Mesenchymal stem cell (in vitro differentiated cells and primary cell): Measurements from ENCODE around the gene RMC1.

Experiments
- DNase-seq: peaks from one replicate; pipeline ENCODE4 v3.0.0-alpha.2; 2013
- H2AFZ ChIP-seq: one replicate; pipeline ENCODE4 v1.6.1; 2013; ENCODE audit warnings: low read depth, mild to moderate bottlenecking, control low read depth, inconsistent platforms, low read length, moderate library complexity
- H2AK5ac ChIP-seq: 2 replicates; pipeline ENCODE4 v1.6.1; 2013; ENCODE audit warnings: low read length, moderate library complexity, mild to moderate bottlenecking, inconsistent platforms; ENCODE audit not compliant: severe bottlenecking
- H2BK120ac ChIP-seq: one replicate; pipeline ENCODE4 v1.6.1; 2013; ENCODE audit warnings: low read depth, mild to moderate bottlenecking, inconsistent platforms, low read length, moderate library complexity
- H2BK12ac ChIP-seq, 2 experiments: one replicate each; pipeline ENCODE4 v1.6.1; 2013; ENCODE audit warnings: inconsistent platforms in 2 of 2, low read length in 2 of 2, mild to moderate bottlenecking in 2 of 2, moderate library complexity in 2 of 2, control low read depth in 1 of 2
- H2BK15ac ChIP-seq: one replicate; pipeline ENCODE4 v1.6.1; 2013; ENCODE audit warnings: mild to moderate bottlenecking, low read depth, inconsistent platforms; ENCODE audit not compliant: poor library complexity, severe bottlenecking
- H2BK5ac ChIP-seq: 2 replicates; pipeline ENCODE4 v1.6.1; 2013; ENCODE audit warnings: low read depth, mild to moderate bottlenecking, low read length, control low read depth, inconsistent platforms; ENCODE audit not compliant: poor library complexity, severe bottlenecking
- H3K14ac ChIP-seq, 2 experiments: one replicate each; pipeline ENCODE4 v1.6.1; 2013; ENCODE audit warnings: inconsistent platforms in 2 of 2, low read length in 2 of 2, control low read depth in 1 of 2, mild to moderate bottlenecking in 1 of 2, moderate library complexity in 1 of 2
- H3K18ac ChIP-seq, 2 experiments: one replicate each; pipeline ENCODE4 v1.6.1; 2013; ENCODE audit warnings: inconsistent platforms in 2 of 2, low read length in 2 of 2, control low read depth in 1 of 2, low read depth in 1 of 2, mild to moderate bottlenecking in 1 of 2
- H3K23ac ChIP-seq, 2 experiments: one replicate each; pipeline ENCODE4 v1.6.1; 2013; ENCODE audit warnings: inconsistent platforms in 2 of 2, low read length in 2 of 2, mild to moderate bottlenecking in 2 of 2, moderate library complexity in 2 of 2, control low read depth in 1 of 2
- H3K27ac ChIP-seq: 2 replicates; pipeline ENCODE4 v1.5.1; 2013; ENCODE audit warnings: mild to moderate bottlenecking, moderate library complexity, low read length, control low read depth, inconsistent platforms; ENCODE audit not compliant: poor library complexity, severe bottlenecking
- H3K27me3 ChIP-seq, 2 experiments: 2 replicates each; pipeline versions ENCODE4 v1.6.1 to v1.7.0; 2013; ENCODE audit warnings: low read length in 2 of 2, mild to moderate bottlenecking in 2 of 2, moderate library complexity in 2 of 2, control low read depth in 1 of 2, inconsistent platforms in 1 of 2; ENCODE audit not compliant: control insufficient read depth in 1 of 2, insufficient read depth in 1 of 2
- H3K36me3 ChIP-seq, 2 experiments: 2 replicates each; pipeline versions ENCODE4 v1.6.1 to v1.7.0; 2013; ENCODE audit warnings: low read length in 2 of 2, control low read depth in 1 of 2, inconsistent platforms in 1 of 2, low read depth in 1 of 2, mild to moderate bottlenecking in 1 of 2; ENCODE audit not compliant: insufficient read depth in 2 of 2, control insufficient read depth in 1 of 2
- H3K4ac ChIP-seq, 2 experiments: one replicate each; pipeline ENCODE4 v1.6.1; 2013; ENCODE audit warnings: inconsistent platforms in 2 of 2, low read length in 2 of 2, mild to moderate bottlenecking in 2 of 2, moderate library complexity in 2 of 2, control low read depth in 1 of 2, low read depth in 1 of 2
- H3K4me1 ChIP-seq: 2 replicates; pipeline ENCODE4 v1.6.1; 2013; ENCODE audit warnings: low read depth, low read length, control low read depth; ENCODE audit not compliant: control insufficient read depth, insufficient read depth
- H3K4me2 ChIP-seq: 2 replicates; pipeline ENCODE4 v1.6.1; 2013; ENCODE audit warnings: low read length, mild to moderate bottlenecking, inconsistent platforms; ENCODE audit not compliant: poor library complexity, severe bottlenecking
- H3K4me3 ChIP-seq, 2 experiments: 2 replicates each; pipeline versions ENCODE4 v1.5.1 to v1.7.0; 2013; ENCODE audit warnings: low read length in 2 of 2, mild to moderate bottlenecking in 2 of 2, control low read depth in 1 of 2, low read depth in 1 of 2; ENCODE audit not compliant: insufficient read depth in 1 of 2
- H3K79me1 ChIP-seq: replicated peaks from 2 replicates; pipeline ENCODE4 v1.6.1; 2013; ENCODE audit warnings: mild to moderate bottlenecking, control low read depth, low read length, inconsistent platforms; ENCODE audit not compliant: poor library complexity, severe bottlenecking
- H3K9ac ChIP-seq: 2 replicates; pipeline ENCODE4 v1.7.0; 2013; ENCODE audit warnings: mild to moderate bottlenecking, low read length, moderate library complexity
- H3K9me3 ChIP-seq: 2 replicates; pipeline ENCODE4 v1.7.0; 2013; ENCODE audit warnings: mild to moderate bottlenecking, low read length; ENCODE audit not compliant: control insufficient read depth
- H4K8ac ChIP-seq: one replicate; pipeline ENCODE4 v1.6.1; 2013; ENCODE audit warnings: inconsistent platforms, mild to moderate bottlenecking, low read length, moderate library complexity
- H4K91ac ChIP-seq: one replicate; pipeline ENCODE4 v1.6.1; 2013; ENCODE audit warnings: mild to moderate bottlenecking, low read length, inconsistent platforms
- WGBS: methylation state at CpG from one replicate; pipeline ENCODE4 v1.1.7; 2013; ENCODE audit warnings: mixed read lengths; 5-methylcytosine and 5-hydroxymethylcytosine counted together

The RMC1 gene

GRCh38 chr18:23521907-23522306, 18.6 kb downstream of the RMC1 start:
- no peak overlapping the region for H3K23ac ChIP-seq
- H3K4ac ChIP-seq = no peak overlapping the region
- no peak overlapping the region for H2AFZ ChIP-seq
- peaks cover 18% of the 10 kb centered on the region for H3K79me1 ChIP-seq
- no peak overlapping the region for H2BK5ac ChIP-seq
- peaks cover 58 to 91% of the 10 kb centered on the region in 2 experiments for H3K36me3 ChIP-seq
- H2BK12ac ChIP-seq = no peak overlapping the region
- no peak overlapping the region for H2BK120ac ChIP-seq
- no peak for DNase-seq
- H3K18ac ChIP-seq = no peak overlapping the region
- no peak overlapping the region for H4K8ac ChIP-seq
- H3K4me1 ChIP-seq = peaks cover 12% of the 10 kb centered on the region
- no peaks in the 10 kb centered on the region for H3K9me3 ChIP-seq
- H3K27ac ChIP-seq = no peak overlapping the region
- no peak overlapping the region for H3K14ac ChIP-seq
- 94% methylated on average over 6 of the region's 7 CpGs for WGBS
- H4K91ac ChIP-seq = no peak overlapping the region
- H3K27me3 ChIP-seq = no peaks in the 10 kb centered on the region
- H2BK15ac ChIP-seq = no peak overlapping the region
- H3K4me2 ChIP-seq = no peak overlapping the region
- no peak overlapping the region for H2AK5ac ChIP-seq
- H3K4me3 ChIP-seq = no peak overlapping the region
- no peak overlapping the region for H3K9ac ChIP-seq

GRCh38 chr18:23523429-23524212, 20.3 kb downstream of the RMC1 start:
- 84% methylated on average over 12 of the region's 12 CpGs for WGBS
- DNase-seq = peak; percentile 59
- peaks cover 16% of the 10 kb centered on the region for H3K4me1 ChIP-seq
- no peaks in the 10 kb centered on the region for H3K9me3 ChIP-seq
- H4K91ac ChIP-seq = no peak overlapping the region
- H3K4me2 ChIP-seq = no peak overlapping the region
- H3K9ac ChIP-seq = no peak overlapping the region
- H2BK5ac ChIP-seq = no peak overlapping the region
- no peak overlapping the region for H3K4me3 ChIP-seq
- H2AK5ac ChIP-seq = no peak overlapping the region
- peak overlapping the region; percentile 9 for H3K27ac ChIP-seq
- no peak overlapping the region for H3K23ac ChIP-seq
- no peak overlapping the region for H3K18ac ChIP-seq
- no peak overlapping the region for H2BK15ac ChIP-seq
- peaks cover 17% of the 10 kb centered on the region for H3K79me1 ChIP-seq
- H2BK12ac ChIP-seq = no peak overlapping the region
- H3K14ac ChIP-seq = no peak overlapping the region
- no peak overlapping the region for H2AFZ ChIP-seq
- no peak overlapping the region for H3K4ac ChIP-seq
- no peak overlapping the region for H2BK120ac ChIP-seq
- no peaks in the 10 kb centered on the region for H3K27me3 ChIP-seq
- no peak overlapping the region for H4K8ac ChIP-seq
- H3K36me3 ChIP-seq = peaks cover 63 to 89% of the 10 kb centered on the region in 2 experiments

GRCh38 chr18:23524213-23524707, 20.9 kb downstream of the RMC1 start:
- Histone ChIP-seq H3K4ac (no peak overlapping the region), H3K36me3 (peaks cover 63 to 88% of the 10 kb centered on the region in 2 experiments), H3K9me3 (no peaks in the 10 kb centered on the region), H4K91ac (no peak overlapping the region), H3K4me3 (no peak overlapping the region), H2BK15ac (no peak overlapping the region), H3K18ac (no peak overlapping the region), H2BK120ac (no peak overlapping the region), H2BK12ac (no peak overlapping the region), H2AK5ac (no peak overlapping the region), H3K4me1 (peaks cover 20% of the 10 kb centered on the region), H2AFZ (no peak overlapping the region), H3K23ac (no peak overlapping the region), H4K8ac (no peak overlapping the region), H3K27me3 (no peaks in the 10 kb centered on the region), H3K79me1 (peaks cover 18% of the 10 kb centered on the region), H3K14ac (no peak overlapping the region), H3K27ac (peak overlapping the region; percentile 9), H2BK5ac (no peak overlapping the region), H3K4me2 (no peak overlapping the region), H3K9ac (no peak overlapping the region)
- no peak for DNase-seq
- WGBS = 95% methylated on average over 12 of the region's 14 CpGs

GRCh38 chr18:23526501-23527063, 23.3 kb downstream of the RMC1 start:
- Histone ChIP-seq H3K23ac (no peak overlapping the region), H3K79me1 (peaks cover 18% of the 10 kb centered on the region), H2BK15ac (no peak overlapping the region), H2BK12ac (no peak overlapping the region), H4K8ac (no peak overlapping the region), H2AFZ (no peak overlapping the region), H3K9me3 (no peaks in the 10 kb centered on the region), H3K18ac (no peak overlapping the region), H2AK5ac (no peak overlapping the region), H3K27ac (peak overlapping the region; percentile 11), H2BK5ac (no peak overlapping the region), H3K4ac (no peak overlapping the region), H2BK120ac (no peak overlapping the region), H3K4me1 (peaks cover 22% of the 10 kb centered on the region), H3K9ac (no peak overlapping the region), H3K14ac (no peak overlapping the region), H4K91ac (no peak overlapping the region), H3K4me2 (no peak overlapping the region), H3K27me3 (no peaks in the 10 kb centered on the region), H3K4me3 (no peak overlapping the region), H3K36me3 (peaks cover 61 to 89% of the 10 kb centered on the region in 2 experiments)
- WGBS = 99% methylated on average over 5 of the region's 5 CpGs
- no peak for DNase-seq
